Nephron progenitor cell (in vitro differentiated cells): ENCODE measurements around the gene ZNF467.

Experiments used
- DNase-seq: peaks from one replicate; pipeline ENCODE4 v3.0.0; 2021
- H3K27ac Mint-ChIP-seq: 2 replicates; pipeline ENCODE4 v1.8.0; 2021; ENCODE audit warnings: mild to moderate bottlenecking, moderate library complexity, mixed read lengths
- H3K27me3 Mint-ChIP-seq: 2 replicates; pipeline ENCODE4 v1.8.0; 2021; ENCODE audit warnings: mild to moderate bottlenecking, low read depth, mixed read lengths; ENCODE audit not compliant: poor library complexity
- H3K36me3 Mint-ChIP-seq: 2 replicates; pipeline ENCODE4 v1.8.0; 2021; ENCODE audit warnings: low read depth, mixed read lengths
- H3K4me1 Mint-ChIP-seq: 2 replicates; pipeline ENCODE4 v1.8.0; 2021; ENCODE audit warnings: mixed read lengths
- H3K4me3 Mint-ChIP-seq: 2 replicates; pipeline ENCODE4 v1.8.0; 2021; ENCODE audit warnings: mild to moderate bottlenecking, moderate library complexity, mixed read lengths
- H3K9me3 Mint-ChIP-seq: 2 replicates; pipeline ENCODE4 v1.8.0; 2021; ENCODE audit warnings: mild to moderate bottlenecking, moderate library complexity, mixed read lengths
- TF ChIP-seq, protein P1 (sequence below): fragments of 200-600 bp; sonication (generic); IDR thresholded peaks from 2 replicates; pipeline ENCODE4 v1.5.0; 2021; ENCODE audit warnings: antibody characterized with exemption

Gene ZNF467

DNA sequence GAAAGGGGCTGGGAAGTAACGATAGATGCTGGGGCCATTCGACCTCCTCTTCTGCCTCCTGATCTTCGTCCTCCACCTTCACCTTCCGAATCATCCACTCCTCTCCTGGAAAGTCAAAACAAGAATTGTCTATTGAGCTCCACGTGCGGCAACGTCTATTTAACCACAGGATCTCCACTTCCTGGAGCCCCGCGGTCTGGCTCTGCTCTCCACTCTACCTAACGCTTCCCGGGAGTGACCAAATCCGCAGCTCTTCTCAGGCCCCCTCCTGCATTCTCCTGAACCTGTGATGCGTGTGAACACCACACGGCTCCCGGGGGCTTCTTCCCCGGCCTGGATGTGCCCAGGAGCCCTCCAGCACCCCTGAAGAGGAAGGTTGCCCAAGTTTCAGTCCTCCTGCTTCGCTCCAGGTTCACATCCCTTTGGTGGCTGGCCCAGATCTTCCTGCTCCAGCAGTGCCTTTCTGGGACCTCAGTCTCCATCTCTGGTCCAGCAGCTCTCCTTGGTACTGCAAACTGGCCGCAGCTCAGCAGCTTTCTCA lies 7.2 kb downstream of the ZNF467 start:
- H3K36me3 Mint-ChIP-seq: peaks cover 45% of the 10 kb centered on the region

DNA sequence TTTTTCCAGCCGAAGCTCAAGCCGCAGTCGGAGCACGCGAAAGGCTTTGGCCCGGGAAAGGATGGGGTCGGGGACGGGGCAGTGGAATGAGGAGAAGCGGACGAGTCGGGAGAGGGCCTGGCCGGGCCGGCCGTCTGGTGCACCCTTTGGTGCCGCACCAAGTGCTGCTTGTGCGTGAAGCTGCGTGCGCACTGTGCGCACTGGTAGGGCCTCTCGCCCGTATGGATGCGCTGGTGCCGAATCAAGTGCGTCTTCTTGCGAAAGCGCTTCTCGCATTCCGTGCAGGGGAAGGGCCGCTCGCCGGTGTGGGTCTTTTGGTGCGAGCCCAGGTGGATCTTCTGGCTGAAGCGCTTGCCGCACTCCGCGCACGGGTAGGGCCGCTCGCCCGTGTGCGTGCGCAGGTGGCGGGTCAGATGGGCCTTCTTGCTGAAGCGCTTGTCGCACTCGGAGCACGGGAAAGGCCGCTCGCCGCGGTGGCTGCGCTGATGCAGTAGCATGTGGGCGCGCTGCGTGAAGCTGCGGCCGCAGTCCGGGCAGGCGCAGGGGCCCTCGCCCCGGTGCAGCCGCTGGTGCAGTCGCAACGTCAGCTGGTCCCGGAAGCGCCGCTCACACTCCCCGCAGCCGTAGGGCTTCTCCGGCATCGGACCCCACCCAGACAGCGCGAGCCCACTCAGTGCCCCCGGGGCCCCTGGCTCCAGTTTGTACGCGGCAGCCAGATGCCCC lies 7.8 kb downstream of the ZNF467 start:
- Mint-ChIP-seq H3K4me1 (peaks cover 51% of the 10 kb centered on the region), H3K27ac (no peak overlapping the region), H3K4me3 (peak overlapping the region; percentile 82), H3K36me3 (peaks cover 45% of the 10 kb centered on the region), H3K27me3 (peaks cover 99% of the 10 kb centered on the region), H3K9me3 (peaks cover 9% of the 10 kb centered on the region)
- TF ChIP-seq, protein P1, sequence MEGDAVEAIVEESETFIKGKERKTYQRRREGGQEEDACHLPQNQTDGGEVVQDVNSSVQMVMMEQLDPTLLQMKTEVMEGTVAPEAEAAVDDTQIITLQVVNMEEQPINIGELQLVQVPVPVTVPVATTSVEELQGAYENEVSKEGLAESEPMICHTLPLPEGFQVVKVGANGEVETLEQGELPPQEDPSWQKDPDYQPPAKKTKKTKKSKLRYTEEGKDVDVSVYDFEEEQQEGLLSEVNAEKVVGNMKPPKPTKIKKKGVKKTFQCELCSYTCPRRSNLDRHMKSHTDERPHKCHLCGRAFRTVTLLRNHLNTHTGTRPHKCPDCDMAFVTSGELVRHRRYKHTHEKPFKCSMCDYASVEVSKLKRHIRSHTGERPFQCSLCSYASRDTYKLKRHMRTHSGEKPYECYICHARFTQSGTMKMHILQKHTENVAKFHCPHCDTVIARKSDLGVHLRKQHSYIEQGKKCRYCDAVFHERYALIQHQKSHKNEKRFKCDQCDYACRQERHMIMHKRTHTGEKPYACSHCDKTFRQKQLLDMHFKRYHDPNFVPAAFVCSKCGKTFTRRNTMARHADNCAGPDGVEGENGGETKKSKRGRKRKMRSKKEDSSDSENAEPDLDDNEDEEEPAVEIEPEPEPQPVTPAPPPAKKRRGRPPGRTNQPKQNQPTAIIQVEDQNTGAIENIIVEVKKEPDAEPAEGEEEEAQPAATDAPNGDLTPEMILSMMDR: no peak
- DNase-seq: peak; percentile 63

More for the DNA sequence above, 7.2 kb downstream of the ZNF467 start:
- no peak for DNase-seq
- H3K27me3 Mint-ChIP-seq: peaks cover 95% of the 10 kb centered on the region
- H3K27ac Mint-ChIP-seq: no peak overlapping the region
- TF ChIP-seq, protein P1: no peak
- peak overlapping the region; percentile 82 for H3K4me3 Mint-ChIP-seq
- H3K9me3 Mint-ChIP-seq: peaks cover 9% of the 10 kb centered on the region
- peaks cover 58% of the 10 kb centered on the region for H3K4me1 Mint-ChIP-seq

DNA sequence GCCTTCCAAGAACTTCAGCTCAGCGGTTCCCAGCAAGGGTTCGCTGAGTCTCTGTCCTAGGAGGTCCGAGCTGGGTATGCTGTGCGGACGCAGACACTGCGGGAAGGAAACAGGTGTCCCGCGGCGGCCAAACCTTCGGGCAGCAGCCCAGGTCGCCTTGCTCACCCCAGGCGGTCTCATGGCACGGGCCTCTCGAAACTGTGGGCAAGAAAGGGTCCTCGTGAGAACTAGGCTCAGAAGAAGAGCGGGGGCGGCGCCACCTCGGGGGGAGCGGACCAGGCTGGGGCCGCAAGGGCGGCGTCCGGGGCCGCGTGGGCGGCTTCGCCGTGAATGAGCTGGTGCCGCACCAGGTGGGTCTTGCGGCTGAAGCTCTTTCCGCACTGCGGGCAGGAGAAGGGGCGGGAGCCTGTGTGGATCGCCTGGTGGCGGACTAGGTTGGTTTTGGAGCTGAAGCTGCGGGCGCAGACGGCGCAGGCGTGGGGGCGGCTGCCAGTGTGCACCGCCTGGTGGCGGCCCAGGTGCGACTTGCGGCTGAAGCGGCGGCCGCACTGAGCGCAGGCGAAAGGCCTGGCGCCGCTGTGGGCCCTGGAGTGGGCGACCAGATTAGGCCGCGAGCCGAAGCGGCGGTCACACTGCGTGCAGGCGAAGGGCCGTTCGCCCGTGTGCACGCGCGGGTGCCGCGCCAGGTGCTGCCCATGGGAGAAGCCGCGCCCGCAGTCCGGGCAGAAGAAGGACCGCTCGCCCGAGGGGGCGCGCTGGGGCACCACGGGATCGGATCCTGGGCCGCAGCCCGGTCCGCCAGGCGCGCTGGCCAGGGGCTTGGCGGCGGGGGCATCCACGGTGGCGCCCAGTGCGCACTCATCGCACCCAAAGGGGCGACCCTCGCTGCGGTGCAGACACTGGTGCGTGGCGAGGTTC lies 8.6 kb downstream of the ZNF467 start:
- H3K4me3 Mint-ChIP-seq: peak overlapping the region; percentile 77
- peaks cover 37% of the 10 kb centered on the region for H3K36me3 Mint-ChIP-seq
- peak; percentile 66 for DNase-seq
- TF ChIP-seq, protein P1: peak; percentile 21
- peaks cover 9% of the 10 kb centered on the region for H3K9me3 Mint-ChIP-seq
- peaks cover 99% of the 10 kb centered on the region for H3K27me3 Mint-ChIP-seq
- no peak overlapping the region for H3K27ac Mint-ChIP-seq
- peaks cover 48% of the 10 kb centered on the region for H3K4me1 Mint-ChIP-seq

DNA sequence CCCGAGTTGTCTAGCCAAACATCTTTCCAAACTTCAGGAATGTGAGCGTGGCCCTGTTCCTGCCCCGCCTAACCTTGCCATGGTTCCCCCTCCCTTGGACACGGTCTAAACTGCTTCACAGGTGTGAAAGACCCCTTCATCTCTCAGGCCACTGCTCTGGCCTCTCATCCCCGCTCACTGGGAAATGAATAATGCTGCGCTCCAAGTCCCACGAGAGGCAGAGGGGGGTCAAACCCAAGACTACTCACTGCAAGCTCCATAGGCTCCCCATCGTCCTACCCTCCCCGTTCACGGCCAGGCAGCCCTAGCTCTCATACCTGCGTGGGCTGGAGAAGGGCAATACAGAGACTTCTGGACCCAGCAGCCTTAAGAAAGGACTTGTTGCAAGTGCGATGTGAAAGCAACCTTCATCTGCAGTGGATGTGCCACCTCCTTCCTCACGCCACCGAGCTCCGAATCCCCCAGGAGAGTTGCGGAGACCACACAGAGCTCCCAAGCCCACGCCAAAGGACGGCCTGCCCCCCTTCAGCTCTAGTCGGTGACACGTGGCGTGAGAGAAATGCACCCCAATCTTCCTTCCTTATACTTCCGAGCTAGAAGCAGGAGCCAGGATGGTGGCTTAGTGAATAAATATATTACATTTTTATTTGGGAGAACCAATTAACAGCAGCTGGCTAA lies 9.7 kb downstream of the ZNF467 start:
- no peak for DNase-seq
- H3K4me1 Mint-ChIP-seq: peaks cover 55% of the 10 kb centered on the region
- H3K36me3 Mint-ChIP-seq: peaks cover 28% of the 10 kb centered on the region
- peaks cover 9% of the 10 kb centered on the region for H3K9me3 Mint-ChIP-seq
- H3K4me3 Mint-ChIP-seq: peak overlapping the region; percentile 24
- peaks cover 99% of the 10 kb centered on the region for H3K27me3 Mint-ChIP-seq
- TF ChIP-seq, protein P1: no peak
- no peak overlapping the region for H3K27ac Mint-ChIP-seq

DNA sequence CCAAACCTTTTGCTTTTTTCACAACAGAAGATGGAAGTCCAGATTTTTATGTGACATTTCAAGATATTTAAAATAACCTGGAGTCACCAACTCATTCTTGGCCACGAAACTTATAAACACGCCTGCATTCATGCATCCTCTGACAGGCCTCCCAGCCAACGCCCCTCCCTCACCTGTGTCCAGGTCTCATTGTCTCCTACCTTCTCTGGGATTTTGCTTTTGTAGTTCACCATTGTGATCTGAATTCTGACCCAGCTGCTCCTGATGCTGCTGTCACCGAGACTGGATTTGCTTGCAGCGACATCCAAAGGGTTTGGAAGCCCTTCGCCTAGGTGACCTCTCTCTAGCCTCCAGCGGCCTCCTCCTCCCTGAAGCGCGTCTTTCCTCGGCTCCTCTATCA lies 10.8 kb downstream of the ZNF467 start:
- Mint-ChIP-seq H3K36me3 (peaks cover 17% of the 10 kb centered on the region), H3K27me3 (peaks cover 92% of the 10 kb centered on the region), H3K9me3 (no peaks in the 10 kb centered on the region), H3K27ac (no peak overlapping the region), H3K4me1 (peaks cover 51% of the 10 kb centered on the region), H3K4me3 (no peak overlapping the region)
- TF ChIP-seq, protein P1: no peak
- no peak for DNase-seq
